A549 (cell line): ENCODE data around the gene ZDHHC11B. TPM values are rescaled to one million over a fixed set of nuclear protein-coding genes. Genes with fewer than 3 reads are reported as not detected.

ENCODE experiments used
- ATAC-seq, 2 experiments: fragments of 200-7000 bp in 1 of 2; fragments of >200 bp in 1 of 2; cut with Nextera tagmentation in 1 of 2; cut with Tn5 transposase in 1 of 2; 3 replicates each; pipeline versions ENCODE4 v1.8.0 to v1.9.1; 2018 to 2020; ENCODE audit warnings: mild to moderate bottlenecking in 1 of 2, moderate library complexity in 1 of 2
- CTCF ChIA-PET: fragments of 300-600 bp; sonication (Branson Sonifier 250); formaldehyde crosslinking; extraction: SDS; loops from one replicate; lab custom pipeline; 2021; ENCODE audit warnings: antibody characterized with exemption, inconsistent platforms; lab: Yijun Ruan, JAX
- POLR2A ChIA-PET: fragments of 350-600 bp; formaldehyde crosslinking; extraction: SDS; loops from one replicate; lab custom pipeline; 2021; ENCODE audit warnings: antibody characterized with exemption, inconsistent platforms; lab: Yijun Ruan, JAX
- DNase-seq, 2 experiments: peaks; one replicate each; pipeline versions ENCODE4 v3.0.0 to v3.0.0-alpha.2; 2011 to 2016; ENCODE audit warnings: low read depth in 1 of 2, low spot score in 1 of 2
- FAIRE-seq: peaks from 2 replicates; lab custom pipeline; 2011; peaks lifted over from hg19 to GRCh38; lab: Jason Lieb, UNC
- H3K27ac ChIP-seq, 2 experiments: fragments of >200 bp; sonication (Bioruptor Twin); formaldehyde crosslinking; 3 replicates each; pipeline ENCODE4 v1.5.1; 2016 to 2017
- H3K4me1 ChIP-seq: fragments of >200 bp; sonication (Bioruptor Twin); formaldehyde crosslinking; 3 replicates; pipeline ENCODE4 v1.6.1; 2016
- H3K4me2 ChIP-seq: fragments of >200 bp; sonication (Bioruptor Twin); formaldehyde crosslinking; 3 replicates; pipeline ENCODE4 v1.6.1; 2016
- H3K4me3 ChIP-seq: fragments of >200 bp; sonication (Bioruptor Twin); formaldehyde crosslinking; 3 replicates; pipeline ENCODE4 v1.5.1; 2016
- H3K9me3 ChIP-seq: fragments of >200 bp; sonication (Bioruptor Twin); formaldehyde crosslinking; 3 replicates; pipeline ENCODE4 v1.6.1; 2016
- FOSL2 ChIP-seq, 2 experiments: fragments of 450-650 bp in 1 of 2; fragments of >200 bp in 1 of 2; sonication (Bioruptor Twin) in 1 of 2; formaldehyde crosslinking; IDR thresholded peaks; 2 replicates each; pipeline versions ENCODE4 v1.5.0 to v1.6.1; 2016 to 2020; ENCODE audit warnings: mild to moderate bottlenecking in 1 of 2, moderate library complexity in 1 of 2
- GATA3 ChIP-seq: IDR thresholded peaks from 2 replicates; pipeline ENCODE4 v1.6.1; 2012; ENCODE audit warnings: borderline replicate concordance
- HOXB13 ChIP-seq: fragments of 250-450 bp; sonication (Bioruptor Pico); IDR thresholded peaks from 2 replicates; pipeline ENCODE4 v1.5.0; 2020; ENCODE audit warnings: low read depth, mild to moderate bottlenecking, moderate library complexity
- JUNB ChIP-seq: fragments of >200 bp; sonication (Bioruptor Twin); formaldehyde crosslinking; IDR thresholded peaks from 2 replicates; pipeline ENCODE4 v1.6.1; 2016
- MAFK ChIP-seq: fragments of 450-650 bp; IDR thresholded peaks from 2 replicates; pipeline ENCODE4 v1.6.1; 2014; ENCODE audit not compliant: partially characterized antibody
- MYC ChIP-seq: IDR thresholded peaks from 2 replicates; pipeline ENCODE4 v1.6.1; 2012; ENCODE audit warnings: mild to moderate bottlenecking, inconsistent platforms, low read length, improper control_type of control experiment, borderline replicate concordance
- NFE2L2 ChIP-seq: fragments of 150-350 bp; conservative IDR thresholded peaks from 2 replicates; pipeline ENCODE4 v1.6.1; 2014; ENCODE audit warnings: low read length
- NR3C1 ChIP-seq: fragments of >200 bp; sonication (Bioruptor Twin); formaldehyde crosslinking; IDR thresholded peaks from 3 replicates; pipeline ENCODE4 v1.6.1; 2017
- PHF8 ChIP-seq: fragments of 200-600 bp; sonication (generic); IDR thresholded peaks from 2 replicates; pipeline ENCODE4 v1.6.1; 2016; ENCODE audit warnings: low read depth, mild to moderate bottlenecking, antibody characterized with exemption, moderate library complexity, borderline replicate concordance
- RARB ChIP-seq: fragments of 250-450 bp; sonication (Bioruptor Pico); IDR thresholded peaks from 2 replicates; pipeline ENCODE4 v1.8.0; 2021; ENCODE audit warnings: mild to moderate bottlenecking, moderate library complexity
- SMC3 ChIP-seq: fragments of >200 bp; sonication (Bioruptor Twin); formaldehyde crosslinking; IDR thresholded peaks from 3 replicates; pipeline ENCODE4 v1.6.1; 2018; ENCODE audit warnings: inconsistent platforms
- TFCP2L1 ChIP-seq: fragments of 250-450 bp; sonication (Bioruptor Pico); IDR thresholded peaks from 2 replicates; pipeline ENCODE4 v1.5.0; 2021; ENCODE audit warnings: mild to moderate bottlenecking
- TP53 ChIP-seq: fragments of 250-450 bp; sonication (Bioruptor Pico); IDR thresholded peaks from 2 replicates; pipeline ENCODE4 v1.5.0; 2021; ENCODE audit warnings: mild to moderate bottlenecking, moderate library complexity
- ZNF302 ChIP-seq: fragments of 250-450 bp; sonication (Bioruptor Pico); IDR thresholded peaks from 2 replicates; pipeline ENCODE4 v1.9.0; 2021; ENCODE audit warnings: inconsistent platforms, mild to moderate bottlenecking, moderate library complexity
- WGBS: methylation state at CpG from one replicate; pipeline ENCODE4 v1.1.6; 2017; ENCODE audit errors: missing lambda C conversion rate; 5-methylcytosine and 5-hydroxymethylcytosine counted together
- polyA plus RNA-seq, 4 experiments: library from polyadenylated mRNA; depleted of rRNA in 3 of 4; stranded (reverse); fragments of >200 nt; fragmentation: RNase III in 1 of 4; extraction: RNeasy Plus Mini Kit Qiagen cat#74134 plus additional on column Dnase treatment in 1 of 4; gene quantifications; 2 replicates in 3 of 4; 3 replicates in 1 of 4; pipeline ENCODE4 v1.2.3, GENCODE V29; 2011 to 2017
- TF ChIP-seq, protein P1 (sequence below): IDR thresholded peaks from 2 replicates; pipeline ENCODE4 v1.6.1; 2012; ENCODE audit warnings: low read depth, borderline replicate concordance
- TF ChIP-seq, protein P2 (sequence below): fragments of >200 bp; sonication (Bioruptor Twin); formaldehyde crosslinking; IDR thresholded peaks from 3 replicates; pipeline ENCODE4 v1.6.1; 2016
- TF ChIP-seq, protein P3 (sequence below): IDR thresholded peaks from 2 replicates; pipeline ENCODE4 v1.6.1; 2012
- TF ChIP-seq, protein P4 (sequence below): fragments of >200 bp; sonication (Bioruptor Twin); formaldehyde crosslinking; IDR thresholded peaks from 2 replicates; pipeline ENCODE4 v1.6.1; 2016
- TF ChIP-seq, protein P5 (sequence below): fragments of 150-350 bp; IDR thresholded peaks from 2 replicates; pipeline ENCODE4 v1.6.1; 2014; ENCODE audit warnings: low read depth, mild to moderate bottlenecking, low read length
- TF ChIP-seq, protein P6 (sequence below): IDR thresholded peaks from 2 replicates; pipeline ENCODE4 v1.6.1; 2012

The ZDHHC11B gene
- polyA plus RNA-seq, 2 of the 4 experiments (the other 2 are of a cell fraction): 0.18 to 1.0 TPM

DNA sequence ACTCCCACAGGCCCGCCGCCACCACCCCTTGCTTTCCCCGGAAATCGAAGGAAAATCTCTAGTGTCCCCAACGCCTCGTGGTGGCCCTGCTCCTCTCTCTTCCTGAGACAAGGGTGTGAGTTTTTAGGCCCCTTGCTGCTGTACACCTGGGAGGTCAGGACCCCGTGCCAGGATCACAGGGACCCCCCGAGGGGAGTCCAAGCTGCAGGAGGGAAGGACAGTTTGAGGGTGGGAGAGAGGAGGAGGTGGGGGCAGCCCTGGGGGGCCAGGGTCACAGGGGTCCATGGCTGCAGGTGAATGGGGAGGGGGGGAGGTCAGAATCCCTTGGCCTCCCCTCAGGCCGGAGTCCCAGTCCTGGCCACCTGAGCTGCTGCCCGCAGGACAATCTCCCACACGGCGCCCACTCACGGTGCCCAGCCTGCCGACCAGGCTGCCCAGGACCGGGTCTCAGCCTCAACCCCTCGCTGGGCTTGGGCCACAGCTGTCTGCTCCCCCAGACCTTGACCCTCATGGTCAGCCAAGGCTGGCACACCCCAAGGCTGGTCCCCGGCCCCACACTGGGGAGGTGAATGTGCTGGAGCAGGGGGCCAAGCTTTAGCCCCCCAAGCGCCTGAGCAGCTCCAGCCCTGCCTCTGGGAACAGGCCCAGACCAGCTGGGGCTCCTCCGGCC lies 111.2 kb downstream of the ZDHHC11B start:
- ChIA-PET CTCF (interaction anchor here (0.6 to 7.0 kb wide), 9 partner anchors 15 to 494 kb away, joined by 3 to 87 read pairs (median 7); partner anchors contain the start of genes BRD9 and TRIP13), POLR2A (interaction anchor here (0.8 kb wide), 1 partner anchor 230 kb away, joined by 5 read pairs; no protein-coding TSS in a partner anchor)
- Histone ChIP-seq H3K4me3 (peak overlapping the region; percentile 35; the same call in 2 of the 3 replicates), H3K27ac (peak overlapping the region; percentile 40 to 88; a peak in 5 of 6 replicates), H3K9me3 (no peaks in the 10 kb centered on the region), H3K4me1 (peaks cover 43% of the 10 kb centered on the region), H3K4me2 (peak overlapping the region; percentile 98)
- no peak for DNase-seq
- 43% methylated on average over 15 of the region's 19 CpGs for WGBS
- FAIRE-seq: no peak
- no peak for ATAC-seq
- no peak for TF ChIP-seq PHF8
- TF ChIP-seq, protein P1, sequence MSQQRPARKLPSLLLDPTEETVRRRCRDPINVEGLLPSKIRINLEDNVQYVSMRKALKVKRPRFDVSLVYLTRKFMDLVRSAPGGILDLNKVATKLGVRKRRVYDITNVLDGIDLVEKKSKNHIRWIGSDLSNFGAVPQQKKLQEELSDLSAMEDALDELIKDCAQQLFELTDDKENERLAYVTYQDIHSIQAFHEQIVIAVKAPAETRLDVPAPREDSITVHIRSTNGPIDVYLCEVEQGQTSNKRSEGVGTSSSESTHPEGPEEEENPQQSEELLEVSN: 0 out of 2 replicates have a peak, but pooled peaks have one; percentile 22
- TF ChIP-seq, protein P2, sequence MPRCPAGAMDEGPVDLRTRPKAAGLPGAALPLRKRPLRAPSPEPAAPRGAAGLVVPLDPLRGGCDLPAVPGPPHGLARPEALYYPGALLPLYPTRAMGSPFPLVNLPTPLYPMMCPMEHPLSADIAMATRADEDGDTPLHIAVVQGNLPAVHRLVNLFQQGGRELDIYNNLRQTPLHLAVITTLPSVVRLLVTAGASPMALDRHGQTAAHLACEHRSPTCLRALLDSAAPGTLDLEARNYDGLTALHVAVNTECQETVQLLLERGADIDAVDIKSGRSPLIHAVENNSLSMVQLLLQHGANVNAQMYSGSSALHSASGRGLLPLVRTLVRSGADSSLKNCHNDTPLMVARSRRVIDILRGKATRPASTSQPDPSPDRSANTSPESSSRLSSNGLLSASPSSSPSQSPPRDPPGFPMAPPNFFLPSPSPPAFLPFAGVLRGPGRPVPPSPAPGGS: no peak
- TF ChIP-seq, protein P3, sequence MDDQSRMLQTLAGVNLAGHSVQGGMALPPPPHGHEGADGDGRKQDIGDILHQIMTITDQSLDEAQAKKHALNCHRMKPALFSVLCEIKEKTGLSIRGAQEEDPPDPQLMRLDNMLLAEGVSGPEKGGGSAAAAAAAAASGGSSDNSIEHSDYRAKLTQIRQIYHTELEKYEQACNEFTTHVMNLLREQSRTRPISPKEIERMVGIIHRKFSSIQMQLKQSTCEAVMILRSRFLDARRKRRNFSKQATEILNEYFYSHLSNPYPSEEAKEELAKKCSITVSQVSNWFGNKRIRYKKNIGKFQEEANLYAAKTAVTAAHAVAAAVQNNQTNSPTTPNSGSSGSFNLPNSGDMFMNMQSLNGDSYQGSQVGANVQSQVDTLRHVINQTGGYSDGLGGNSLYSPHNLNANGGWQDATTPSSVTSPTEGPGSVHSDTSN: peak; percentile 23

DNA sequence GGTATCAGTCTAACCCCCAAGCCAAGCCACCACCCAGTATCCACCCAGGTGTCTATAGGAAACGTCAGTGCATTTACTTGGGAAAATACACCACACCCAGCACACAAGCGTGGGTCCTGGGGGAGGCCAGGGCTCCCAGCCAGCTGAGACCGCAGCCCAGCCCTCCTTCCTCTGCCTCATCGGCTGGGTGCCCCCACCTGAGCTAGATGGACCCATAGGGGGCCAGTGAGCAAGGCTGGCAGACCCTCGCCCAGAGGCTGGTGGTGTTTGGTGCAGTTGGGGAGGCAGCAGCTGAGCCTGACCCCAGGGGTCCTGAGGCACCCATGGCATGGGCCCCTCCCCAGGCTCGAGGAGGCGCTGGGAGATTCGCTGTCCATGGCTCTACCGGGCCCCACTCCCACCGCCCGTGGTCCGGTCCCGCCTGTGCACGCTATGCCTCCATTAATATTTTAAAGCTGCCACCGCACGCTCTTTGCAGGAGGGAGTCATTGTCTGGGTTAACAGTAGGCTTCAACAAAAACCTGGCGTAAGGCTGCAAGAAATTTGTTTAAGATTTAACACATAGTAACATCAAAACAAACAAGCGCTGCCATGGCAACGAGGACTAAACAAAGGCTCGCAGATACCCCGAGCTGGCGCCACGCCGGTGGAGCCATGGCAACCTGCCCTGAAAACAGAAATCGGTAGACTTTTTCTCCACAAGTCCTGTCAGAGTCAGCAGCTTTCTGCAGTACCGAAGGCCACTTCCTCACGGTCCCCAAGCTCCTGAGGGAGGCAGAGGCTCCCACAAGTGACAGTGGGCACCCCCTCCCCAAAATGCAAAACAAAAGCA lies 112.0 kb downstream of the ZDHHC11B start:
- peak; percentile 79 to 95 for DNase-seq
- TF ChIP-seq RARB (CRISPR knock-in tag) (no peak), TP53 (CRISPR knock-in tag) (no peak), NR3C1 (no peak), NFE2L2 (no peak), TFCP2L1 (CRISPR knock-in tag) (no peak), MYC (0 out of 2 replicates have a peak, but pooled peaks have one; percentile 18), FOSL2 (IDR thresholded peaks at IDR 0.05) (no peak), FOSL2 (CRISPR knock-in tag; IDR thresholded peaks at IDR 0.05) (no peak), ZNF302 (CRISPR knock-in tag) (no peak), GATA3 (no peak), JUNB (no peak), SMC3 (no peak), MAFK (peak; percentile 69), HOXB13 (CRISPR knock-in tag) (no peak)
- TF ChIP-seq, protein P4, sequence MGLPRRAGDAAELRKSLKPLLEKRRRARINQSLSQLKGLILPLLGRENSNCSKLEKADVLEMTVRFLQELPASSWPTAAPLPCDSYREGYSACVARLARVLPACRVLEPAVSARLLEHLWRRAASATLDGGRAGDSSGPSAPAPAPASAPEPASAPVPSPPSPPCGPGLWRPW: no peak
- TF ChIP-seq, protein P5, sequence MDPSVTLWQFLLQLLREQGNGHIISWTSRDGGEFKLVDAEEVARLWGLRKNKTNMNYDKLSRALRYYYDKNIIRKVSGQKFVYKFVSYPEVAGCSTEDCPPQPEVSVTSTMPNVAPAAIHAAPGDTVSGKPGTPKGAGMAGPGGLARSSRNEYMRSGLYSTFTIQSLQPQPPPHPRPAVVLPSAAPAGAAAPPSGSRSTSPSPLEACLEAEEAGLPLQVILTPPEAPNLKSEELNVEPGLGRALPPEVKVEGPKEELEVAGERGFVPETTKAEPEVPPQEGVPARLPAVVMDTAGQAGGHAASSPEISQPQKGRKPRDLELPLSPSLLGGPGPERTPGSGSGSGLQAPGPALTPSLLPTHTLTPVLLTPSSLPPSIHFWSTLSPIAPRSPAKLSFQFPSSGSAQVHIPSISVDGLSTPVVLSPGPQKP: no peak
- TF ChIP-seq, protein P1: no peak
- TF ChIP-seq, protein P3: peak; percentile 73; the same call in 1 of the 2 replicates
- TF ChIP-seq, protein P6, sequence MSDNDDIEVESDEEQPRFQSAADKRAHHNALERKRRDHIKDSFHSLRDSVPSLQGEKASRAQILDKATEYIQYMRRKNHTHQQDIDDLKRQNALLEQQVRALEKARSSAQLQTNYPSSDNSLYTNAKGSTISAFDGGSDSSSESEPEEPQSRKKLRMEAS: peak; percentile 31; the same call in 1 of the 2 replicates
- peak; percentile 12 to 49 for ATAC-seq
- CTCF ChIA-PET: interaction anchor here (1.1 to 7.0 kb wide), 12 partner anchors 14 to 495 kb away, joined by 3 to 87 read pairs (median 8); partner anchors contain the start of genes BRD9 and TRIP13
- peak overlapping the region; percentile 35 for H3K4me3 ChIP-seq
- peak overlapping the region; percentile 66 to 88; a peak in 5 of 6 replicates for H3K27ac ChIP-seq
- H3K4me2 ChIP-seq: peak overlapping the region; percentile 98
- 3% methylated on average over 24 of the region's 27 CpGs for WGBS
- H3K9me3 ChIP-seq: no peaks in the 10 kb centered on the region
- FAIRE-seq: peak; percentile 28
- peaks cover 43% of the 10 kb centered on the region for H3K4me1 ChIP-seq
- POLR2A ChIA-PET: interaction anchor here (0.8 kb wide), 1 partner anchor 230 kb away, joined by 5 read pairs; no protein-coding TSS in a partner anchor
